SH-SY5Y (cell line): ENCODE measurements around the gene BLID.

Experiments used
- GATA2 ChIP-seq: IDR thresholded peaks from 2 replicates; pipeline ENCODE4 v1.6.1; 2011; ENCODE audit warnings: mild to moderate bottlenecking, low read depth, low read length
- GATA3 ChIP-seq: IDR thresholded peaks from 2 replicates; pipeline ENCODE4 v1.6.1; 2011; ENCODE audit warnings: low read depth, mild to moderate bottlenecking, low read length, moderate library complexity

Gene BLID

GRCh38 chr11:122150216-122151124 is 34.5 kb upstream of the BLID start:
- TF ChIP-seq GATA2 = no peak
- no peak for TF ChIP-seq GATA3

- TF ChIP-seq GATA2 (no peak), GATA3 (no peak)
Measured at GRCh38 chr11:122149202-122149601, 33.2 kb upstream of the BLID start.

GRCh38 chr11:122146475-122146874 is 30.5 kb upstream of the BLID start:
- no peak for TF ChIP-seq GATA3
- no peak for TF ChIP-seq GATA2

GRCh38 chr11:122145715-122146274 is 29.8 kb upstream of the BLID start:
- no peak for TF ChIP-seq GATA2
- no peak for TF ChIP-seq GATA3

- TF ChIP-seq GATA3 (no peak), GATA2 (no peak)
Measured at GRCh38 chr11:122144752-122145151, 28.7 kb upstream of the BLID start.

GRCh38 chr11:122141725-122142124 is 25.7 kb upstream of the BLID start:
- no peak for TF ChIP-seq GATA3

GRCh38 chr11:122140500-122140899 is 24.5 kb upstream of the BLID start:
- no peak for TF ChIP-seq GATA3
- TF ChIP-seq GATA2 = no peak

GRCh38 chr11:122139595-122139866 is 23.5 kb upstream of the BLID start:
- TF ChIP-seq GATA2 = no peak
- TF ChIP-seq GATA3 = no peak

- TF ChIP-seq GATA3 = no peak
- no peak for TF ChIP-seq GATA2
Measured at GRCh38 chr11:122138744-122139594, 23.0 kb upstream of the BLID start.

- TF ChIP-seq GATA2 (no peak), GATA3 (no peak)
Measured at GRCh38 chr11:122137078-122137793, 21.2 kb upstream of the BLID start.

- no peak for TF ChIP-seq GATA2
- no peak for TF ChIP-seq GATA3
Measured at GRCh38 chr11:122131126-122131525, 15.1 kb upstream of the BLID start.

GRCh38 chr11:122128146-122128545 is 12.1 kb upstream of the BLID start:
- TF ChIP-seq GATA3 = no peak
- TF ChIP-seq GATA2 = no peak

- TF ChIP-seq GATA2 (no peak), GATA3 (no peak)
Measured at GRCh38 chr11:122127020-122127419, 11.0 kb upstream of the BLID start.

- TF ChIP-seq GATA3 (no peak), GATA2 (no peak)
Measured at GRCh38 chr11:122126024-122126688, 10.1 kb upstream of the BLID start.
